Superior temporal gyrus (tissue), 1 donor: ENCODE measurements around the gene GPD1L.
"Not testable (repeated sequence)": the region's sequence is repeated elsewhere in the genome, so short reads cannot be mapped to it uniquely, and the experiment has no call there.

Experiments
- DNase-seq: peaks from one replicate; pipeline ENCODE4 v3.0.0-alpha.2; 2016; ENCODE audit errors: extremely low spot score

Gene GPD1L

DNA sequence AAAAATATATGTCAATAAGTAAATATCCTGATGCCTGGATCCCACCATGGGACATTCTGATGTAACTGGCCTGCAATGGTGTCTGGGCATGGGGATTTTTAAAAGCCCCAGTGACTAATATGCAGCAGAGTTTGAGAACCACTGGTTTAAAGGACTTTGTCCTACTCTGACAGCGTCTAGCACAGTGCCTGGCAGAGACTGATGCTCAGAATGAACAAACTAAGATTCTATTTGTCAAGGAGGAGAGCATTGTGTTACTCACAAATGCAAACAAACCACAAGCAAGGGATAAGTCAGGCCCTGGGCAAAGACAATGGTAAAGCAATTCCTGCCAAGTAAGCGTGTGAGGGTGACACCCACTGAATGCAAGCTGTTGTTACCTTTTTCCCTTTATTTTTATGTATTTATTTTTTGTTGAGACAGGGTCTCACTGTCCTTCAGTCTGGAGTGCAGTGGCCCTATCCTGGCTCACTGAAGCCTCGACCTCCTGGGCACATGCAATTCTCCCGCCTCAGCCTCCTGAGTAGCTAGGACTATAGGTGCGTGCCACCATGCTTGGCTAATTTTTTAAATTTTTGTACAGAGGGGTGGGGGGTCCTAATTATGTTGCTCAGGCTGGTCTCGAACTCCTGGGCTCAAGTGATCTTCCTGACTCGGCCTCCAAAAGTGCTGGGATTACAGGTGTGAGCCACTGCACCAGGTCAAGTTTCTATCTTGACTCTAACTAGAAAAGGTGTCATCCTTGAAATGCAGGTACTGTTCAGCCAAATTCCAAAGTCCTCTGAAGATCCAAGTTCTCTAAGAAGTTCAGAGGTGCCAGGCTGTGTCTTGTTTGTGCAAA, 909 bp upstream of the GPD1L start:
- no peak for DNase-seq

DNA sequence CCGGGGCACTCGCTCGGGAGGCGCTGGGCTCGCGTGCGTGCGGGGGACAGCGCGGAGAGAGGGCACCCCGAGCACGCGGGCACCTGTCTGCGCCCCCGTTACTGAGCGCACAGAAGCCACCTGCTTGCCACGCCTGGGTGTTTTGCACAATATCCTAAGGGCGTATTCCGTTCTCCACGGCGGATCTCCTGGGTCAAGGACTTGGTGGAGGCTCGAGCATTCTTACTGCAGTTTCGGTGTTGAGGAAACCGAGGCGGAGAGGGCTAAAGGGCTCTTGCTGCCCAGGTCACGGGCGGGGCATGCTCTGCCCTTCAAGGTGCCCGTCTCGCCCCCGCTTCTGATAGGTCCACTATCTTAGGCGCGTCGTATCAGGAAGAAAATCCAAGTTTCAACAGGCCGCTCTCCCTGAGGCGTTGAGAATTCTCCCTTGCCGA, 526 bp downstream of the GPD1L start:
- DNase-seq = peak; percentile 25

DNA sequence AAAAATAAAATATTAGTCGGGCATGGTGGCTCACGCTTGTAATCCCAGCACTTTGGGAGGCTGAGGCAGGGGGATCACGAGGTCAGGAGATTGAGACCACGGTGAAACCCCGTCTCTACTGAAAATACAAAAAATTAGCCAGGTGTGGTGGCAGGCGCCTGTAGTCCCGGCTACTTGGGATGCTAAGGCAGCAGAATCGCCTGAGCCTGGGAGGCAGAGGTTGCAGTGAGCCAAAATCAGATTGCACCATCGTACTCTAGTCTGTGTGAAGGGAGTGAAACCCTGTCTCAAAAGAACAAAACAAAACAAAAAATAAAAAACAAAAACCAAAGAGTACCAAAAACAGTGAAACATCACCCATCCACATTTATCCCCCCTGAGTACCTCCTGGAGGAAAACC, 1.8 kb downstream of the GPD1L start:
- DNase-seq = not testable (repeated sequence)

DNA sequence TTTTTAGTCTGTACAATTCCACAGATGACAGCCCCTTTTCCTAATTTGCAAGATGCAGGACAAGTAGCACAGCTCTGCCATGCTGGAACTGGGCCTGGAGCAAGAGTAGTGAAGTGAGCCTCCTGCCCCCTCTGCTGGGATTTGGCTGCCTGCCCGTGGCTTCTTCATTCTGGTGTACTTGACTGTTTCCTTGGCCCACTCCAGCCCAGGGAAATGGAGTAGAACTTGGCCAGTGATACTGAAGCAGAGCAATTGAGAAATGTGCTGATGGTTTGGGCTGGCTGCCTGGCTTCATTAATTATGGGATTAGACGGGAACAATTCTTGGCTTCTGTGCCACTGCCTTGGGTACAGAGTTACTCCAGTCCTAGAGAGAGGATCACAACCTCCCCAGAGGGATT, 2.8 kb downstream of the GPD1L start:
- DNase-seq = peak; percentile 76

DNA sequence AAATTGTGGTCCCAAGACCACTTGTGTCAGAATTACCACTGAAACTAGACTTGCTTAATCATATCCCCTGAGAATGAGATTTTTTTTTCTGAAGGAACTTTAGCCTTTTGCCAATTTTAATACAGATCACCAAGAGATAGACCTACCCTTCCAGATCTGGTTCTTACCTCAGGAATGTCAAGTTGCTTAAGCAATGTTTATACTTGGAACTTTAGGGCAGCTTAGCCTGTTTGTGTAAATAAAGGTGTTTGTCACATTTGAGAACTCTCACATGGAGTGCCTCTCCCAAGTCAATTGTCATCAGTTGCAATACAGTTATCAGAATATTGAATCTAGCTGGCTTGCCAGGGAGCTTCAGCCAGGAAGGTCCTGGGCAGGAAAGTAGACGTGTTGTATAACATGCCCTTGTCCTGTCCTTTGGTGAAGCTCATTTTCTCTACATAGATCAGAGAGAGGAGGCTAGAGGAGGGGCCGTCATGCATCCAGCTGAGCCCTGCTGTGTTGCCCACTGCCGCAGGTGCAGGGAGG, 3.9 kb downstream of the GPD1L start:
- no peak for DNase-seq

DNA sequence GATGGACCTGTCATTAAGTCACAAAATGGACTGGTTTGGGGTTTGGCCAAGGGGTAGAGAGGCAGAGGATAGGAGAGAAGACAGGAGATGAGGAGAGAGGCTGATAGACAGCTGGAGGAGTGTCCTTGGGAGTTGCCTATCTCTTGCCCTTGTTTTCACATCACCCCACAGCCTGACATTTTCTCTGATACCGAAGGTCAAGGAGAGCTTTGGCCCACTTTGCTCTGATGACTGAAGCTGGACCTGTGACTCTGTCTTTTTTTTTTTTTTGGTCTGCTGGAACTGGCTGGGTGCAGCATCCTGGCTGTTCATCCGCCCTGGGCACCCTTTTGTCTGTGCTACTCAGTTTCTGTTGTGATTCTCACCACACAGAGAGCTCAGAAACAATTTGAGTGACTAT, 5.1 kb downstream of the GPD1L start:
- DNase-seq = no peak

DNA sequence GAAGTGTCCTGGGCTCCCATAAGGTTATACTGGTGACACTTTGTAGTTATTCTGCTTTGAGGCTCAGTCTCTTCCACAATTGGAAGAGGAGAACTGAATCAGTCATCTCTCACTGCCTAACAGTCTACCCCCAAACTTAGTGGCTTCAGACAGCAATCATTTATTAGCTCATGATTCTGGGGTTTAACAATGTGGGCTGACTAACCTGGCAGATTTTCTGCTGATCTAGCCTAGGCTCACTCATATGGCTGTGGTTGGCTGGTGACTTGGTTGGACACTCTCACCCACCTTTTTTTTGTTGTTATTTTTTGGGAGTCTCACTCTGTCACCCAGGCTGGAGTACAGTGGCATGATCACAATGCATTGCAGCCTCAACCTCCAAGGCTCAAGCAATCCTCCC, 7.1 kb downstream of the GPD1L start:
- no peak for DNase-seq

DNA sequence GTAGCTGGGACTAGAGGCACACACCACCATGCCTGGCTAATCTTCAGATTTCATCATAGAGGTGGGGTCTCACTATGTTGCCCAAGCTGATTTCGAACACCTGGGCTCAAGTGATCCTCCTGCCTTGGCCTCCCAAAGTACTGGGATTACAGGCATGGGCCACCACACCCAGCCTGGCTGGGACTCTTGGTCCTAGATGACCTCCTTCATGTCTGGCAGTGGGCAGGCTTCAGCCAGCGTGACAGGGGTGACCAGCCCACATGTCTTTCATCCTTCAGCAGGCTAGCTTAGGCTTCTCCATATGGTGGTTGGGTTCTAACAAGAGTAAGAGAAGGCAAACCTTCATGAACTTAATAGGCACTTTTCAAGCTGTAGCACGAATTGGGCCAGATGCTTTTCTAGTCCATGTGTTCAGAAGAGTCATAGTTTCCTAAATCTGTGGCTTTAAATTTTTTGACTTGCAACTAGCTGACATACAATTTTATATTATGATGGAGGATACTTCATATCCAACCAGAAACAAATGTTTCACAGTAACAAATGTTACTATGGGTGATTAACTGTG, 7.6 kb downstream of the GPD1L start:
- no peak for DNase-seq

DNA sequence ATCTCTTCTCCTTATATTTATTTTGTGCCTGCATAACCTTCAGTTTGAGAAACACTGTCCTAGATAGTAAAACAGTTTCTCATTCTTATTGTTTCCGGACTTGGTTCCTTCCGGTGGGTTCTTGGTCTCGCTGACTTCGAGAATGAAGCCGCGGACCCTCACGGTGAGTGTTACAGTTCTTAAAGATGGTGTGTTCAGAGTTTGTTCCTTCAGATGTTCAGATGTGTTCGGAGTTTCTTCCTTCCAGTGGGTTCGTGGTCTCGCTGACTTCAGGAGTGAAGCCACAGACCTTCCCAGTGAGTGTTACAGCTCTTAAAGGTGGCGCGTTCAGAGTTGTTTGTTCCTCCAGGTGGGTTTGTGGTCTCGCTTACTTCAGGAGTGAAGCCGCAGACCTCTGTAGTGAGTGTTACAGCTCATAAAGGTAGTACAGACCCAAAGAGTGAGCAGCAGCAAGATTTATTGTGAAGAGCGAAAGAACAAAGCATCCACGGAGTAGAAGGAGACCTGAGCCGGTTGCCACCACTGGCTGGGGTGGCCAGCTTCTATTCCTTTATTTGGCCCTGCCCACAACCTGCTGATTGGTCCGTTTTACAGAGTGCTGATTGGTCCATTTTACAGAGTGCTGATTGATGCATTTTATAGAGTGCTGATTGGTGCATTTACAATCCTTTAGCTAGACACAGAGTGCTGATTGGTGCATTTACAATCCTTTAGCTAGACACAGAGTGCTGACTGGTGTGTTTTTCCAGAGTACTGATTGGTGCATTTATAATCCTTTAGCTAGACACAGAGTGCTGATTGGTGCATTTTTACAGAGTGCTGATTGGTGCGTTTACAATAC, 8.3 kb downstream of the GPD1L start:
- not testable (repeated sequence) for DNase-seq

DNA sequence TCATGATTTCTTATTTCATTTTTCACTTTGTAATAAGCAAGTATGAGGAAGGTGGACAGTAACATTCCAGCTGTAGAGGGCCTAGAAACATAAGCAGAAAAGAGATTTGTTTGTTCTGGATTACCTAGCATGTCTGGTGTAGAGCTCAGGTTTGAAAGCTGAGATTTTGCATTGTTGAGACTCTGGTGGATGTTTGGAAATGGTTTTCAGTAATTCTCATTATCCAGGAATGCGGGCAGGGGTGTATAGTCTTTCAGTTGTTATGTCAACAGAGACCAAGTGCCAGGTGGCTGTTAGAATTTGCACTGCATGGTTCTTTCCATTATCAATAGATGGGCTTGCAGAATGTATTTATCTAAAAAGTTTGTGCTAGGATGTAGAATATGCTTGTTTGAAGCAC, 10.9 kb downstream of the GPD1L start:
- DNase-seq = no peak

DNA sequence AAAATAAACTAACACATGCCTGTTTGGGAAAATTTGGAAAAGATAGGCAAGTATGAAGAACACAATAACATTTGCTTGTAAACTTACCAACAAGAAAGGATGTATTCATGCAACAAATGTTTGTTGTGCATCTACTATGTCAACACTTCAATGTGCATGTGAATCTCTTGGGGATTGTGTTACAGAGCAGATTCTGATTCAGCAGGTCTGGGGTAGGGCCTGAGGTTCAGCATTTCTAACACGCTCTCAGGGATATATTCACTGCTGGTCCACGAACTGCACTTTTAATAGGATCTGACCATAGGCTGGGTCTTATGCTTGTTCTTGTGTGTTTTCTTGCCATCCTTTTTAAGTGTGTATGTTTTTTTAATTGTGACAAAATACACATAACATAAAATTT, 11.8 kb downstream of the GPD1L start:
- DNase-seq = no peak

DNA sequence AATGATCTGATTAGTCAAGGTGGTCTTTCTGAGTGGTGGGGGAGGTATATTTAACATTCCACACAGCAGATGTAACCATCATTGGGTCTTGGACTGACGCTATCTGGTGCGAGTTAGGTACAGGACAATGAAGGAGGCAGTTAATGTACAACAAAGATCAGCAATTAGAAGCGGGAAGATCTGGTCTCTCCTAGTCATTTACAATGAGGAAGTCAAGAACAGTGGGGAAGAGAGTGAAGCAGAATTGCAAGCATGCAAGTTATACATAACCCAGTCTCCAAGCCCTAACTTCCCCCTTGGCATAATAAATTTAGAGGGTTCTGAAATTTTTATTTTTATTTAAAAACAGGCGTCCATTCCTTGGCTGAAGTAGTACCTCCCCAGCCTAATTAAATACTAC, 14.1 kb downstream of the GPD1L start:
- DNase-seq = no peak

DNA sequence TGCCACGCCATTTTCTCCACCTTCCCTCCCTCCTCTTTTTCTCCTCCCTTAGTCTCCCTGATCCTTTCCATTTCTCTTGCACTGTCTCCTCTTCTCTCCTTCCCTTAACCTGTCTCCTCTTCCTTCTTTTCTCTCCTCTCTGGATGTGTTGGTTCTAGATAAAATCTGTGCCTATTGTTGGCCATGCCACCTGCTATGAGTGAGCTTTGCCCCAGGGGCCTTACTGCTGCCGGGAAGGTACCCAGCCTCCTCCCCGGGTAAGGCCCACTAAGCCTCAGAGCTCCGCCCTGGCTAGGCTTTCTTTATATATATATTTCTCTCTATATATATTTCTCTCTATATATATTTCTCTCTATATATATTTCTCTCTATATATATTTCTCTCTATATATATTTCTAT, 14.7 kb downstream of the GPD1L start:
- DNase-seq = no peak

DNA sequence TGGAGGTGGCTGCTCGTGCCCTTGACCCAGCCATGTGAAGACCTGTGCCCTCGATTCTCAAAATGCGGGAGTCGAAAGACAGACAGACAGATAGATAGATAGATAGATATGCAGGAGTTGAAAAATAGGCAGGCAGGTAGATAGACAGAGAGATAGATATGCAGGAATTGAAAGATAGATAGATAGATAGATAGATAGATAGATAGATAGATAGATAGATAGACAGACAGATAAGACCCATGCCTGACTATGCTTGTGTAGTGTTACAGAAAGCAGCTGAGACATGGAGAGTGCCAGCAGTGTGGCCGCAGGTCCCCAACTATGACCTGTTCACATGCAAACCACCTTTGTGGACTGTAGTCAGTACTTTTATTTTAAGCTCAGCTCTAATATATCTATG, 17.2 kb downstream of the GPD1L start:
- no peak for DNase-seq

DNA sequence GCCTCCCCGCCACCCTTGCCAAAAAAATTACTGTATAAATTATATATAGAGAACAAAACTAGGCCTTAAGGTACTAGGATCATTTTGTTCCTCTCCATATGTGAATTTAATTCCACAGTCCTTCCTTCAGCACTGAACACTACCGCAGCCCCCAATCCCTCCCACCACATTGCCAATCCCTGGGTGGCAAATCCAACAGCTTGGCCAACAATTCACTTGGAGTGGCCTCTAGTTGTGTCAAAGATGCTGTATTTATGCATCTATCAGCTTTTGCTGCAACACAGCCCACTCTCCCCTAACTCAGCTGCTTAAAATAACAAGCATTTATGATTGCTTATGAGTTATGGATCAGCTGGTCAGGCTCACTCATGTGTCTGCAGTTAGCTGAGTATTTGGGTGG, 18.6 kb downstream of the GPD1L start:
- peak; percentile 42 for DNase-seq

DNA sequence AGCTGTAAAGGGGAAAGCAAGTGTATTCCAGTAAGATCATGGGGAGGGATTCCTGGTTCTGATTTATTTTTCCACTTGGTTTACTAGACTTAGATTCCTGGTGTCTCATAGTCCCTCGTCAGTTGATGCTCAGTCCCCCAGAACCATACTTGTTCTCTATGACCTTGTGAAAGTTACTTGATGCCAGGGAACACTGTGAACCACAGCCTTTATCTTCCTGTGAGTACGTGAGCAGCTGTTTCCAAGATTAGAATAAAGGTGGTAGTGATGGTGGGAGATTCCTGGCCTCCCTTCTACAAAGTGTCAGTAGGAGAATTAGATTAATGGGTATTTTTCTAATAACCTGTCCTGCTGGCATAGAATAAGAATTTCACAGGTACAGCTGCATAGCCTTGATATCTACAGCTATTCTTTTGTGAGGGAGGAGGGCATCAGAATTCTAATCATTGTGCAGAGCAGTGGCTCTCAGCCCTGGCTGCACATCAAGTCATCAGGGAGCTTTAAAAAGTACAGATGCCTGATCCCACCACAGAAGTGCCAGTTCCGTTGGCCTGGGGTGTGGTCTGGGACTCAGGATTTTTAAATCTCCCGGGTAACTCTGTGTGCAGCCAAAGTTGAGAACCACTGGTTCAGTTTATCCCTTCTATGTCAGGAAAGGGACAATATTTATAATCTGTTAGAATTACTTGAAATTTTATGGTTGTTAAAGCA, 20.0 kb downstream of the GPD1L start:
- no peak for DNase-seq

DNA sequence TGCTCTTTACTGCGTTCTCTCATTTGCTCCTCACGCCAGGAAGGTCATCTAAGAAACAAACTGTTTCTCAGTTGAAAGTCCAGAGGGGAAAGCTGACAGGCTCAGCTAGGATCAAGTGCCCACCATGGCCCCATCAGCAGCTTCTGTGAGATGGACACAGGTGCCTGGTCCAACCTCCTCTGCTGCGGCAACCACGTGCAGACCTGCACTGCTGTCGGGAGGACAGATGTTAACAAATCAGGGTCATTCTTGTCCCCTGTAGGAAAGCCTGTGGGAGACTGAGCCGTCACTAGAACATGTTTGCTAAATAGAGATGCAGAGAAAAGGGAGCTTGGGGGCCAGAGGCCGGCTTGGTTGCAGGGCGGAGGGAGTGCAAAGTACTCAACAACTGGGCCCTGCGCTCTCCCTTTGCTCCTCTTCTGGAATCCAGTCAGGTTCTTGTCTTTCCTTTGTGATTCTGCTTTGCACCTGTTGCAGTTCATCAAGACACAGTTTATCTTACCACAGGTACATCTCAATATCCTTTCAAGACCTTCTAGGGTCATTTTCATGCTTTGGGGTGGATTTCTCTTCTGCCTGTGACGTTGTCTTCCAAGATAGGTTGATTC, 20.9 kb downstream of the GPD1L start:
- DNase-seq = no peak

DNA sequence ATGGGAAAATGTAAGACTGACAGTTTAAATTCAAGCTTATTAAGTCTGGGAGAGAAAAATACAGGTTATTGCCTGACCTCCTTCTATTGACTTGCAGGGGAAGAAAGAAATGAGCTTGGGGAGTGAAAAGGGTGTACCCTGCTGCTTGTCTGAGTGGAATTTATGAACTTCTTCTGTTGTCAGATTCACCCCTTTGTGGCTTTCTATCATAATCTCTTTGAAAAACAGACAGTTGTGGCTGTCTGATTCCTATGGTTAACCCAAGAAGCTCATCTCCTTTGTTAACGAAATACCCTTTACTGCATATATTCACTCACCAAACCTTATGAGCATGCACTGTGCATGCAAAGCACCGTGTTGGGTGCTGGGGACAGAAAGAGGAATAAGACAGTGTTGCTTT, 22.5 kb downstream of the GPD1L start:
- no peak for DNase-seq

DNA sequence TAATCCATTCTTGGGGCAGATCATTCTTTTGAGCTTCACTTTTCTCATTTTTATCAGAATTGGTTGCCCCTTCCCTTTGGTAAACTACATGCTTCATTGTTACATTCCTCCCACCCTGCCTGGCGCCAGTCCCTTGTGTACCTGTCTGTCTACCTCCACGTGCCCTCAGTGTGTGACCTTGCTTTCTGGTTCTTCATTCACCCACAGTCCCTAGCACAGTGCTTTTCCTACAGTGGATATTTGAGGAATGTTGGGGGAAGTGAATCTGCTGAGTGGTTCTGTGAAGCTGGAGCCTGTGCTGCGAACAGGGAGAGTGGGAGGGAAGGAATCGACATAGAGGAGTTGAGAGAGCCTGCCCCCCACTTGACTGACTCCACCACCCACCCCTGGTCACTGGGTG, 23.4 kb downstream of the GPD1L start:
- no peak for DNase-seq

DNA sequence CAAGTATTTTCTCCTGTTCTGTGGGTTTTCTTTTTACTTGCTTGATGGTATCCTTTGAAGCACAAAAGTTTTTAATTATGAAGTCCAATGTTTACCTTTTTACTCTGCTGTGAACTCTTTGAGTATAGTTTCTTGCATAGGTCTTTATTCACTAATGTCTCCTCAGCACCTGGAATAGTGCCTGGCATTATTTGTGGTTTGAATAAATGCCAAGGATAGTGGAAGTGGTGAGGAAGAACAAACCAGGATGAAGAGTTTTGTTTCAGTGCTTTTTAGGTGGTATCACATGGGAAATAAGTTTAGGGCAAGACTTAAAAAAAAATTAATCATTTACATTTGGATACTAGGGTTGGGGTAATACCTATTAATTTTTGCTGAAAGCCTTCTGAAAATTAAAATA, 25.7 kb downstream of the GPD1L start:
- no peak for DNase-seq

DNA sequence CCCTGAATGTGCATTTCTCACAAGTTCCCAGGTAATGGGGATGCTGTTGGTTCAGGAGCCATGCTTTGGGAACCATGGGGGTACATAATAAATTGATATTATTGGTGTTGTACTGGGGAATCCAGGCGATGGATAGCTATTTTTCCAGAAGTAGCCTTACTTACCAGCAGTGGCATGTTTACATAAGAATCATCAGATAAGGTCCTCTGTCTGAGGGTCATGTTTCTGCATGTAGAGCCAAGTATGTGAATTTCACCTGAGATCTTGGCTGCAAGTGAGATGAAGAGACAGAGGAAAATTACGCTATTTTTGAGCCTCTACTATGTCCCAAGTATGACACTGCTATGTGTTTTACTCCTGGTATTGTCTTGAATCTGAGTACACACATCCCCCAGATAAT, 26.3 kb downstream of the GPD1L start:
- no peak for DNase-seq
